Activated CD4-positive, alpha-beta T cell treated with anti-CD3 and anti-CD28 coated beads, Interleukin-10, Interleukin-2, amounts not matched to agents 100 ng/mL and 50 ng/mL, durations not matched to agents 16 hours and 8 hours (primary cell): Measurements from ENCODE around the gene NEUROD2.
A peak's percentile ranks its signal among the peaks of the same experiment; 100 is the strongest.

Experiments used
- DNase-seq: peaks from one replicate; pipeline ENCODE4 v3.0.0-alpha.2; 2020

The NEUROD2 gene

DNA sequence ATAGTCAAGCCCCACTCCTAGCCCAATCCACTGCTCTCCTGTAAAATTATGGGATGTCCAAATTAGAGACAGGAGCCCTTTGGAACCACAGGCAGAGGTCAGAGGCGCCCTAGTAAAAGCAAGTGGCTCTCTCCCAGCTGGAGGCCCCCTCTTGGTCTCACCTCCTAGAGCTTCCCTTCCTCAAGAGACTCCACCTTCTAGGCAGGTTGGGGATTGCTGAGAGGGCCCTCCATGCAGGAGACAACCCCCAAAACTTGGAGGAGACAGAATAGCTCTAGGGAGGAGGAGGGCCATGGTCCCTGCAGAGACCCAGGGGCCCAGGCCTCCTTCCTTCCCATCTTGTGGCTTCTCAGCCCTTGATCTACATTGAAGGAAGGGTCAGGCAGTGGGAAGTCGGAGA lies 29.4 kb downstream of the NEUROD2 start:
- DNase-seq: no peak

DNA sequence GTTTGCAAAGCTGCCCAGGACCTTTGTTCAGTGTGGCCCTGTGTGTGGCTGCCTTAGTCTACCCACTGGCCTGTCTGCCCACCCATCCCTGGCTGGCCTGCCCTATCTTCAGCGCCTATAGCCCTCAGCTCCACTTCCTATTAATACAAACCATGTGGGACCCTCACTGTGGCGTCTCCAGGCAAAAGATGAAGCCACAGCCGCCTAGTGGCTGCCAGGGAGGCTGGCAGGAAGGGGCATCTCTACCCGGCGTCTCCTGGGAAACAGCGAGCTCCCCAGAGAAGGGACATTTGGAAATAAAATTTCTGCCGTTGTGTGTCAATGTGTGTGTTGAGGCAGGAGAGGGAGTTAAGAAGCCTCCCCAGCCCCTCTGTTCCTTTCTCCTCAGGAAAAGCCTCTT lies 31.5 kb downstream of the NEUROD2 start:
- DNase-seq: no peak

DNA sequence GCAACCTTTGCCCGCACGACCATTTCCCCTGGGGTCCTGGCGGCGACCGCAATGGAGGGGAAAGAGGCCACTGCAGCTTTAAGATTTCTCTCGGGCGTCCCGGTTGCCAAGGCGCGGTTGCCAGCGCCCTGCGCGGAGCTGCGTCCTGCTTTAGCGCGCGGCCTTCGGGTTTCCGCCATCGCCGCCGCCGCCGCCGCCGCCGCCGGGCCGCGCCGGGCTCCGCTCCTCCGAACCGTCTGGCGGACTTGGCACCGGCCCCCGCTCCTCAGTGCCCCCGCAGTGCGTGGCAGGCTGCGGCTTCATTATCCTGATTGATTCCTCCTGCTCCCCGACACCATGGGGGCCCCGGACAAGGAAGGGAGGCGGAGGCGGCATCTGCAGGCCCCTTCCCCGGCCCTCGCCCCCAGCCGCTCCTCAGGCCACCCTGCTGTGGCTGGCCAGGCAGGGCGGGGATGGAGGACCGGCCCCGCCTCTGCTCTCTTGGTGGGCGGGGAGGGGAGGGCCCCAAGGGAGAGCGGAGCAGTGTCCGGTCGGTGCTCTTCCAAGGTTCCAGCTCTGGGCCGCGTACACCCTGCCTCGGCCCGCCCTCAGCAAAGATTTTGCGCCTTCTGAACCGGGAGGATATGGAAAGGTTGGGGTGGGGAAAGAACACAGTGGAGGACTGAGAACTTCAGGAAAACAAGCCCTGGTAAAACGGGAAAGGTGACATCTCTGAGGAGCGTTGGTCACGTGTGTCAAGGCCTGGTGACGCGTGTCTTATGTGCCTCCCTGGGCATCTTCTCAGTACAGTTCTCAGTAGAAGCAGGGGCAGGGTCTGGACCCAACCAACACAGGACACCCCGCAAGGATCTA lies 34.0 kb downstream of the NEUROD2 start:
- DNase-seq: peak; percentile 55

DNA sequence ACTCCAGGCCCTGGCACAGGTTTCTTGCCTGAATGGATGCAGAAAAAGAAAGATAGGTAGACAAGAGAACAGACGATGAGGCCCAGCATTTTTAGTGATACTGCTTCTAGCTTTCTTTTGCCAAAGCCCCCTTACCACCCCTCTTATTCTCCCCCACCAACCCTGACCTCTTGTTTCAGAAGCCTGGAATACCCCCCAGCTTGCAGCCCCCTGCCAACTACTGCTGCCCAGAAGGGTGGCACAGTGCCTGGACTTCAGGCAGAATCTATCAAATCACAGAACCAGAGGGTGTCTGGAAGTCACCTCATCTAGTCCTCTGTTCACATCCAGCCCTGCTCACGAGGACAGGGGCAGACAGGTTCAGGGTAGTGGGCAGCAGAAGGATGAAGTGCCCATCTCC lies 35.6 kb downstream of the NEUROD2 start:
- DNase-seq: no peak

DNA sequence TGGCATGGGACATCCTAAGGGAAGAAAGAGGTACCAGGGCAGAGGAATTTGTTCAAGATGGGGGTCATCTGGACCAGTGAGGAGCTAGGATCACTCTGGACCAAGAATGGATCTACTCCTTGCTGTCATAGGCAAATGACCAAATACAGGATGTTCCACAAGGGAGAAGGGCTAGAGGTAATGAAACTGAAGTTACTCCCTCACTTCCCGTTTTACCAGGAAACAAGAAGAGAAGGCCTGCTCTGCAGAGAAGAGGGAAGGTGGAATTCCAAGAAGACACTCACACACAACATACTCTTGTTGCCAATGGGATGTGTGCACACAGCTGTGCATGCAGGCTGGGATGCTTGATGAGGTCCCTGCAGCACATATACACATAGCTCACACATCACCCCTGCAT lies 38.6 kb downstream of the NEUROD2 start:
- no peak for DNase-seq

DNA sequence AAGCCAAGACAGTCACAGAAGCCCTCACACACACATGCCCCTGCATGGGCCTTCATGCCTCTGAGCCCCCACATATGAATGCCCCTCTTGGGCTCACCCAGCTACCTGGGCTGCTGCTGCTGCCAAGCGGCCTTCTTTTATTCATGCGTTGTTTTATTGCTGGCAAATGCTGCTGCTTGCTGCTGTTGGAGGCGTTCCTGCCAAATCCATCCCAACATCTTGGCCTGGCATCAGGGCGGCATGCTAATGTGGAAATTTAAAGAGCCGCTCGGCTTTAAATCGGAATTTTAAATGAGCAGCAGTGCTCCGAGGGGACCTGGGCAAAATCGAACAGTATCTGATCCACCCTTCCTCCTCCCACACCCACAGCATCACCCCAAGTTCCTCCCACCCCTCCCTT lies 39.0 kb downstream of the NEUROD2 start:
- DNase-seq: no peak

DNA sequence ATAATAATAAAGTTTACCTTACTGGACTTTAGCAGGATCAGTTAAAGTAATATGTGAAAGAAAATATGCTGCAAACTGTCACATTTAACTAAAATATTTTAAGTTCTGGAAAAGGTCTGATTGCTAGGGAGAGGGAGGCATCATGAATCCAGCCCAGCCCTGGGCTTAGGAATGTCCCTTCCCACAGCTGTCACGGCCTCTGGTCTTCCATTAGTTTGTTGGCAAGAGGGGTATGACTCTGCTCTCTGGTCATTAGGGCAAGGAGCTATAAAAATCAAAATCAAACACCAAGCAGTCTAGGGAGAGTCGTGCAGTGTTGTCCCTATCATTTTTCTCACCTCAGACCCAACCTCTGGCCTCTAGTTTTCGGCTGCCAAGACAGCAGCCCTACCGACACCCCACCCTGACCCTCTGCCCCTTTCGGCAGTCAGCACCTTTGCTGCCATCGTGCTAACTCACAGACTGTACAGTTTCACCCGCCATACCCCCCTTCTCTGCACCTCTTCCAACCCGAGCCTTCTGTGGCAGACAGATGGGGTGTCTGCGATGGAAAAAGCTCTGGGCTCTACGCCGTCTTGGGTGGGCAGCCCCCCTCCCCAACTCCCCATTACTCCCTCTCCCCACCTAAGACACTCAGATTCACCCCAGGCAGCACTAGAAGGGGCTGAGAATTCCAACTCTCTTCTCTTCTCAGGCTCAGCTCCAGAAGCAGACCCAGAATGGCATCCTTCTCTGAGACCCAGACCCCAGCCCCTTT lies 41.4 kb downstream of the NEUROD2 start:
- no peak for DNase-seq

DNA sequence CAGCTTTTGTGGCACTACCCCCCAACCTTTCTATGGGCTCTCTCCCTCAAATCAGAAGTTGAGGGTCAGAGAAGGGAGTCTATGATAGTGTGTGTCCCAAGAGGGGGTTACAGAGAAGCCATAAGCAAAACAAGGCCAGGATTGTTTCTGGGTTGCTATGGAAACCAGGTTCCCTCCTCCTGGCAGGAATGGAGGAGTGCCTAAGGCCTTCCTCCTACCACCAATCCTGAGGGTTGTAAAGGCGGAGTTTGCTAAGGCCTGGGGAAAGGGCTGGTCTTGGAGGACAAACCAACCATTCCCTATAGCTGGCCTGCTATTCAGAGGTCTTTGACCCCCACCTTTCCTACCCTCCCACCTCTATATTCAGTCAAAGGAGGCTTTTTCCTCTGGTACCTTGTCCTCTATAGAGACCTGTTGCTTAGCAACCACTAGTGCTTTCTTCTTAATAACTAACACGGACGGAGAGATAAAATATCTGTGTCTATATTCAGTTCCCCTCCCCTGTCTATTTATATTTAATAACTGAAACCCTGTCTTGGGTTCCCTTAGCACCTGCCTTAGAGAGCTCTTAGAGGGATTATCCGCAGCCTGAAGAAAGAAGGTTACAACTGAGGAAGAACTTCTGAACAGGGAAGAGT lies 43.4 kb downstream of the NEUROD2 start:
- no peak for DNase-seq

DNA sequence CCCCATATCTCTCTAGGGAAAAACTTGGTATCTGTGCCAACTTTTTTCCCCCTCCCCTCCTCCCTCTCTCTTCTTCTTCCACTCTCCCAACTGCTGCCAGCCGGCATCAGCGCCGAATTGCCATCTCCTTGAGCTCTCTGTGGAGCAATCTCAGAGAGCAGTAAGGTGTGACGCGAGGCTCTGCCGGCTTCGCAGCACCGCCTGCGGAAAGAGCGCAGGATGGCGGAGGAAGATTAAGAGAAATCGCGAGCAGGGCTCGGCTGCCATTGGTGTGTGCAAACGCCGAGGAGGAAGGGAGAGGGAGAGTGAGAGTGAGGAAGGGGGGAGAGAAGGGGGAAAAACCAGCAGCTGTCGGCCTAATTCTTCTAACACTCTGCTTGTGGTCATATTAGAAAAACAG lies 44.2 kb downstream of the NEUROD2 start:
- no peak for DNase-seq

DNA sequence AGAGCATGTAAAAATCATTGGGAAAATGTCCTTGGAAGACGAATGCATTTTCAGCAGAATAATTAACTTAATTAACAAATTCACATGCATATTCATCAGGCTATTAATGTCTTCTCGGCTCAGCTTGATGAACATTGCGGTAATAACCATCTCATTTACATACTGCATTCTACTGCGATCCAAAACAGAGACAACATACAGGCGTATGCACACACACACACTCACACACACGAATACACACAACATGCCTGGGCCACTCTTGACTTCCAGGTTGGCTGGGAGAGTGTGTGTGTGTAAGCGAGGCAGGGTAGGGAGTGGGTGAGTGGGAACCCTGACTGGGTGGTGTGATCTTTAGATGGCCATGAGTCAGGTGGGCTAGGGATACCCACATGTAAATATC lies 44.7 kb downstream of the NEUROD2 start:
- DNase-seq: no peak

DNA sequence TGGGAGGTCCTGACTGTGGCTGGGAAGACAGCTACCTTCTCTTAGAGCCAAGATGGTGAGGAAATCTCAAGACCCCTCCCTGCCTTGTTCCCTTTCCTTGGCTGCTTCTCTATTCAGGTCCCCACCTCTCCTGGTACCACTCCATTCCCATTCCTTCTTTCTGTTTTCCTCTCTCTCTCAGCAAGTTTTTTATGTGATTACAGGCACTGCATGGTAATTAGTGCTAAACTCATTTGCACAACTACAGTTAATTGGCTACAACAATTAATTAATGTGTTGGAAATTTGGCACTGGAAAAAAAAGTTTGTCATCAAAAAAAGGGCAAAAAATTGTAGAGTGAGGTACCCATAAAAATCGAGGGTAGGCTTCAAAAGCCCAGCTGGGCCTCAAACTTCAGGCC lies 45.3 kb downstream of the NEUROD2 start:
- DNase-seq: no peak

DNA sequence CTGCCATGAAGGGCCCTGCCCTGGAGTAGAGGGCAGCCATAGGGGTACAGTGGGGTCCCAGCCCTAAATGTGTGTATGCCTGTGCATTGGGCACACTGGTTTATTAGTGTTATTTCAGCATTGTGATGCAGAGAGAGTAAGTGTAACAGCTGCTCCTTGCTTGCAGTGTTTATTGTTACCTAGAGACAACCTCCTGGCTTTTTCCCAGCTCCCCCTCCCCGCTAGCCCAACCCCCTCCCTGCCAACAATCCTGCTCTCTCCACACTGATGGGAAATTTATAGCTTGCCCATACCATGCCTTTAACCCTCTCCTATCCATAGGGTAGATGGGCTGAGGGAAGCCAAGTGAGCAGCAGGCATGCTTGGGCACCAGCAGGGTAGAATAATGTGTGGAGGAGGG lies 51.3 kb downstream of the NEUROD2 start:
- DNase-seq: no peak

DNA sequence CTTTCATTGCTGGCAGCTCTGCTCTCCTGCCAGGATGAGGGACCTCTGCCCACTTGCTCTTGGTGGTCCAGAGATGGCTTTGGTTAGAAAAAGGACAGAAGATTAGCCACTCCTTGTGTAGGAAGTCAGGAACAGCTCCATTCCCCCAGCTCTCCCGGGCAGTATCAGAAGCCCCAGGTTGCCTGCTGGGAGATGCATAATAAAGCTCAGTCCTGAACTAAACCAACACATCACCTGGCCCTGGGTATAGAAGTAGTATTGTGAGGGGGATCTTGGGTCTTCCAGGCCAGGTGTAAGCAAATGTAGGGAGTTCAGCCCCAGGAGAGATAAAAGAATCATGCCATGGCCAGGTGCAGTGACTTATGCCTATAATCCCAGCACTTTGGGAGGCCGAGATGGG lies 52.4 kb downstream of the NEUROD2 start:
- no peak for DNase-seq
